Esophagus (tissue), 2 donors: ENCODE measurements around the gene HJURP. TPM values are rescaled to one million over a fixed set of nuclear protein-coding genes. Genes with fewer than 3 reads are reported as not detected.

Experiments
- H3K27ac ChIP-seq, 2 donors: one replicate each; pipeline ENCODE4 v1.5.1; 2013; ENCODE audit warnings: low read depth in 2 of 2, mild to moderate bottlenecking in 2 of 2, inconsistent platforms in 1 of 2, low read length in 1 of 2, moderate library complexity in 1 of 2
- H3K27me3 ChIP-seq, 2 donors: one replicate each; pipeline ENCODE4 v1.6.1; 2013; ENCODE audit warnings: low read length in 2 of 2, control low read depth in 1 of 2, mild to moderate bottlenecking in 1 of 2; ENCODE audit not compliant: insufficient read depth in 2 of 2, control insufficient read depth in 1 of 2
- H3K36me3 ChIP-seq, 2 donors: one replicate each; pipeline ENCODE4 v1.6.1; 2013; ENCODE audit warnings: low read length in 1 of 2; ENCODE audit not compliant: control insufficient read depth in 2 of 2, insufficient read depth in 2 of 2
- H3K4me1 ChIP-seq, 2 donors: one replicate each; pipeline ENCODE4 v1.6.1; 2013; ENCODE audit warnings: low read length in 1 of 2; ENCODE audit not compliant: control insufficient read depth in 2 of 2, insufficient read depth in 2 of 2
- H3K4me3 ChIP-seq, 2 donors: one replicate each; pipeline ENCODE4 v1.5.1; 2013; ENCODE audit warnings: low read length in 2 of 2, mild to moderate bottlenecking in 2 of 2, low read depth in 1 of 2, moderate library complexity in 1 of 2
- H3K9me3 ChIP-seq, 2 donors: one replicate each; pipeline ENCODE4 v1.6.1; 2013; ENCODE audit warnings: mild to moderate bottlenecking in 2 of 2, low read depth in 1 of 2, low read length in 1 of 2, moderate library complexity in 1 of 2; ENCODE audit not compliant: control insufficient read depth in 2 of 2, insufficient read depth in 1 of 2
- WGBS, 2 donors: extraction: QIAGEN DNeasy Blood & Tissue Kit; methylation state at CpG; one replicate each; pipeline ENCODE4 v1.1.7; 2013; 5-methylcytosine and 5-hydroxymethylcytosine counted together
- polyA plus RNA-seq, 2 donors: library from polyadenylated mRNA; stranded (reverse); fragments of 200-250 nt; gene quantifications; one replicate each; pipeline ENCODE4 v1.2.3, GENCODE V29; 2013
- donor health status: healthy with polysubstance abuse.
- donor health status: Bipolar disorder and iron deficiency.

HJURP gene
- polyA plus RNA-seq, 2 donors = 6.6 to 9.5 TPM

- Histone ChIP-seq H3K27ac (no peak overlapping the region), H3K36me3 (peaks cover 0 to 3% of the 10 kb centered on the region in 2 donors), H3K27me3 (no peaks in the 10 kb centered on the region), H3K4me3 (no peak overlapping the region), H3K9me3 (peaks cover 0 to 3% of the 10 kb centered on the region in 2 donors), H3K4me1 (peaks cover 4 to 8% of the 10 kb centered on the region in 2 donors)
- WGBS, 2 donors = 46 to 49% methylated on average over 7 of the region's 7 CpGs
These were observed 21.4 kb downstream of the HJURP start for GRCh38 chr2:233832869-233833311.

- no peak overlapping the region for H3K27ac ChIP-seq
- H3K4me1 ChIP-seq = peaks cover 4 to 8% of the 10 kb centered on the region in 2 donors
- 66 to 67% methylated on average over 9 of the region's 9 CpGs for WGBS, 2 donors
- no peaks in the 10 kb centered on the region for H3K27me3 ChIP-seq
- peaks cover 0 to 4% of the 10 kb centered on the region in 2 donors for H3K9me3 ChIP-seq
- H3K4me3 ChIP-seq = no peak overlapping the region
- peaks cover 0 to 3% of the 10 kb centered on the region in 2 donors for H3K36me3 ChIP-seq
These were observed 21.9 kb downstream of the HJURP start for GRCh38 chr2:233832414-233832813.

- Histone ChIP-seq H3K27ac (no peak overlapping the region), H3K9me3 (peaks cover 0 to 5% of the 10 kb centered on the region in 2 donors), H3K36me3 (peaks cover 0 to 3% of the 10 kb centered on the region in 2 donors), H3K4me1 (peaks cover 4 to 8% of the 10 kb centered on the region in 2 donors), H3K4me3 (no peak overlapping the region), H3K27me3 (no peaks in the 10 kb centered on the region)
- WGBS, 2 donors = 90 to 94% methylated on average over 6 of the region's 6 CpGs
These were observed 22.5 kb downstream of the HJURP start for GRCh38 chr2:233831861-233832260.

GRCh38 chr2:233831011-233831721 lies 23.2 kb downstream of the HJURP start:
- Histone ChIP-seq H3K4me3 (no peak overlapping the region), H3K27me3 (no peaks in the 10 kb centered on the region), H3K27ac (no peak overlapping the region), H3K4me1 (peaks cover 4 to 8% of the 10 kb centered on the region in 2 donors), H3K36me3 (peaks cover 0 to 3% of the 10 kb centered on the region in 2 donors), H3K9me3 (peaks cover 0 to 5% of the 10 kb centered on the region in 2 donors)
- 64 to 74% methylated on average over 14 of the region's 14 CpGs for WGBS, 2 donors

- peaks cover 0 to 5% of the 10 kb centered on the region in 2 donors for H3K9me3 ChIP-seq
- no peak overlapping the region for H3K4me3 ChIP-seq
- H3K27ac ChIP-seq = no peak overlapping the region
- no peaks in the 10 kb centered on the region for H3K27me3 ChIP-seq
- 92 to 96% methylated on average over 6 of the region's 6 CpGs for WGBS, 2 donors
- H3K36me3 ChIP-seq = peaks cover 0 to 1% of the 10 kb centered on the region in 2 donors
- peaks cover 4 to 8% of the 10 kb centered on the region in 2 donors for H3K4me1 ChIP-seq
These were observed 24.1 kb downstream of the HJURP start for GRCh38 chr2:233830111-233830802.

GRCh38 chr2:233829193-233830110 lies 24.9 kb downstream of the HJURP start:
- 80 to 82% methylated on average over 15 of the region's 15 CpGs for WGBS, 2 donors
- Histone ChIP-seq H3K4me1 (peaks cover 4 to 8% of the 10 kb centered on the region in 2 donors), H3K9me3 (peaks cover 0 to 5% of the 10 kb centered on the region in 2 donors), H3K27me3 (no peaks in the 10 kb centered on the region), H3K27ac (no peak overlapping the region), H3K4me3 (no peak overlapping the region), H3K36me3 (no peaks in the 10 kb centered on the region)

GRCh38 chr2:233828546-233829192 lies 25.7 kb downstream of the HJURP start:
- Histone ChIP-seq H3K27ac (no peak overlapping the region), H3K27me3 (no peaks in the 10 kb centered on the region), H3K4me1 (peaks cover 4 to 8% of the 10 kb centered on the region in 2 donors), H3K9me3 (peaks cover 0 to 5% of the 10 kb centered on the region in 2 donors), H3K4me3 (no peak overlapping the region), H3K36me3 (no peaks in the 10 kb centered on the region)
- WGBS, 2 donors = 65 to 67% methylated on average over 24 of the region's 24 CpGs

GRCh38 chr2:233824373-233824772 lies 30.0 kb downstream of the HJURP start:
- no peaks in the 10 kb centered on the region for H3K27me3 ChIP-seq
- H3K4me3 ChIP-seq = no peak overlapping the region
- H3K4me1 ChIP-seq = peaks cover 0 to 4% of the 10 kb centered on the region in 2 donors
- 74 to 80% methylated on average over 7 of the region's 7 CpGs for WGBS, 2 donors
- peaks cover 0 to 5% of the 10 kb centered on the region in 2 donors for H3K9me3 ChIP-seq
- H3K27ac ChIP-seq = no peak overlapping the region
- H3K36me3 ChIP-seq = no peaks in the 10 kb centered on the region

- Histone ChIP-seq H3K4me3 (no peak overlapping the region), H3K27me3 (no peaks in the 10 kb centered on the region), H3K36me3 (no peaks in the 10 kb centered on the region), H3K9me3 (peaks cover 0 to 5% of the 10 kb centered on the region in 2 donors), H3K27ac (no peak overlapping the region), H3K4me1 (peaks cover 0 to 3% of the 10 kb centered on the region in 2 donors)
- 82 to 92% methylated on average over 8 of the region's 8 CpGs for WGBS, 2 donors
These were observed 30.6 kb downstream of the HJURP start for GRCh38 chr2:233823731-233824121.
